ENCODE measurements around the gene TBC1D3B. TPM values are rescaled to one million over a fixed set of nuclear protein-coding genes. Genes with fewer than 3 reads are reported as not detected.
"Not testable (repeated sequence)": the region's sequence is repeated elsewhere in the genome, so short reads cannot be mapped to it uniquely, and the experiment has no call there.

Gene TBC1D3B
- total RNA-seq, 1 experiment from 2014 or later, result not detected

GRCh38 chr17:36129616-36130015, 46.8 kb downstream of the TBC1D3B start:
- DNase-seq (ENCODE audit: low read depth), result no peak

GRCh38 chr17:36128411-36128978, 47.9 kb downstream of the TBC1D3B start:
- peak; percentile 12 for DNase-seq (ENCODE audit: low read depth)

- DNase-seq (ENCODE audit: low read depth), result no peak
These were observed 48.5 kb downstream of the TBC1D3B start for GRCh38 chr17:36127911-36128310.

- DNase-seq (ENCODE audit: low read depth), result no peak
These were observed 49.1 kb downstream of the TBC1D3B start for GRCh38 chr17:36127199-36127893.

GRCh38 chr17:36124879-36125824, 51.3 kb downstream of the TBC1D3B start:
- DNase-seq (ENCODE audit: low read depth), result no peak

GRCh38 chr17:36123431-36123830, 53.0 kb downstream of the TBC1D3B start:
- no peak for DNase-seq (ENCODE audit: low read depth)

- not testable (repeated sequence) for DNase-seq (ENCODE audit: low read depth)
These were observed 55.3 kb downstream of the TBC1D3B start for GRCh38 chr17:36121099-36121498.

- DNase-seq (ENCODE audit: low read depth), result peak; percentile 11
These were observed 56.2 kb downstream of the TBC1D3B start for GRCh38 chr17:36120221-36120620.

GRCh38 chr17:36118477-36119353, 57.7 kb downstream of the TBC1D3B start:
- DNase-seq (ENCODE audit: low read depth), result no peak

GRCh38 chr17:36117505-36118382, 58.7 kb downstream of the TBC1D3B start:
- peak; percentile 6 for DNase-seq (ENCODE audit: low read depth)

Other genes with a start within 250 kb of the TBC1D3B start
- gene RDM1, start 245.9 kb downstream of the TBC1D3B start, total RNA-seq (2014; rRNA removed; shearing (Covaris generic)), result 4.9 and 7.7 TPM in 2 replicates
- not detected in 2 replicates for gene LYZL6, start 232.9 kb downstream of the TBC1D3B start, total RNA-seq (2014; rRNA removed; shearing (Covaris generic))
- not detected in 2 replicates for gene CCL16, start 195.1 kb downstream of the TBC1D3B start, total RNA-seq (2014; rRNA removed; shearing (Covaris generic))
- not detected in 2 replicates for gene CCL14, start 189.9 kb downstream of the TBC1D3B start, total RNA-seq (2014; rRNA removed; shearing (Covaris generic))
- not detected in 2 replicates for gene CCL15, start 175.1 kb downstream of the TBC1D3B start, total RNA-seq (2014; rRNA removed; shearing (Covaris generic))
- not detected in 2 replicates for gene CCL23, start 158.7 kb downstream of the TBC1D3B start, total RNA-seq (2014; rRNA removed; shearing (Covaris generic))
- gene CCL18, start 112.4 kb downstream of the TBC1D3B start, total RNA-seq (2014; rRNA removed; shearing (Covaris generic)), result not detected in 2 replicates
- gene CCL3, start 86.5 kb downstream of the TBC1D3B start, total RNA-seq (2014; rRNA removed; shearing (Covaris generic)), result not detected in 2 replicates
- gene CCL4, start 72.8 kb downstream of the TBC1D3B start, total RNA-seq (2014; rRNA removed; shearing (Covaris generic)), result 0.10 TPM in 1 of 2 replicates, not detected in the other
- not detected in 2 replicates for gene CCL3L1, start 20.1 kb upstream of the TBC1D3B start, total RNA-seq (2014; rRNA removed; shearing (Covaris generic))
- gene CCL4L2, start 34.4 kb upstream of the TBC1D3B start, total RNA-seq (2014; rRNA removed; shearing (Covaris generic)), result not detected in 2 replicates
- gene TBC1D3I, start 87.9 kb upstream of the TBC1D3B start, total RNA-seq (2014; rRNA removed; shearing (Covaris generic)), result 1.0 TPM in 1 of 2 replicates, not detected in the other
- not detected in 2 replicates for gene TBC1D3G, start 147.2 kb upstream of the TBC1D3B start, total RNA-seq (2014; rRNA removed; shearing (Covaris generic))
- gene TBC1D3H, start 211.8 kb upstream of the TBC1D3B start, total RNA-seq (2014; rRNA removed; shearing (Covaris generic)), result not detected in 2 replicates